Activated CD4-positive, CD25-positive, alpha-beta regulatory T cell (primary cell): Measurements from ENCODE around the gene MR1.
A peak's percentile ranks its signal among the peaks of the same experiment; 100 is the strongest.

ENCODE experiments used
- DNase-seq, 4 experiments: peaks; one replicate each; lab custom pipeline; 2025; lab: John Stamatoyannopoulos, UW

MR1 gene

GRCh38 chr1:181064011-181064623 lies 30.3 kb downstream of the MR1 start:
- no peak for DNase-seq

DNA sequence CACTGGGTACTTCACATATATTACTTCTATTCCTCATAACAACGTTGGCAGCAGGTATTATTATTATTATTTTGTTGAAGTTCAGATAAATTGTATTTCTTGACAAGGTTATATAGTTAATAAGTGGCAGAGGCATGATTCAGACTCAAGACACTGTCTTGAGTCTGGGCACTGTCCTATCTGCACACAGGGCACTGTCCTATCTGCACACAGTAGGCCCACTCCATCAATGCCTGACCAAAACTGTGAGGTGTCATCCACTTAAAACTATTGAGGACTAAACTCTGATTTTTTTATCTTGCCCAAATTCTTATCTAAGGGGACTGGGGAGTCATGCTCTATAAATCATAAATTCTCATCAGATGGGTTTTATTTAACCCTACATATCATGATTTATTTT lies 30.9 kb downstream of the MR1 start:
- no peak for DNase-seq

DNA sequence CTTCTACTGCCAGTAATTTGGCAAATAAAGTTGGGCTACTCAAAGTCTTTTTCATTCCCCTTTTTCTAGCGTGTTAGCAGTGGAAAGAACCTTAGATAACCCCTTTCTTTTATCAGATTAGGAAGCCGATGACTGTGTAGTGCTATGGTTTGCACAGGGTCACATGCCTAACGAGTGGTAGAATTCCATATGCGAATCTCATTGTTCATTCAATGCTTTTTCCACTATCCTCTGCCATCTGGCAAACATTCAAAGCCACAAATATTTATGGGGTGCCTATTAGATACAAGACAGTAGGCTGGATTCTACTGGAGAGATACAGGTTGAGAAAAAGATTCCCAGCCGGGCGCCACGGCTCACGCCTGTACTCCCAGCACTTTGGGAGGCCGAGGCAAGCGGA lies 39.9 kb downstream of the MR1 start:
- no peak for DNase-seq

- DNase-seq = no peak
Measured at GRCh38 chr1:181075766-181076350, 42.1 kb downstream of the MR1 start.

- DNase-seq = no peak
Measured at GRCh38 chr1:181076852-181077251, 43.1 kb downstream of the MR1 start.

DNA sequence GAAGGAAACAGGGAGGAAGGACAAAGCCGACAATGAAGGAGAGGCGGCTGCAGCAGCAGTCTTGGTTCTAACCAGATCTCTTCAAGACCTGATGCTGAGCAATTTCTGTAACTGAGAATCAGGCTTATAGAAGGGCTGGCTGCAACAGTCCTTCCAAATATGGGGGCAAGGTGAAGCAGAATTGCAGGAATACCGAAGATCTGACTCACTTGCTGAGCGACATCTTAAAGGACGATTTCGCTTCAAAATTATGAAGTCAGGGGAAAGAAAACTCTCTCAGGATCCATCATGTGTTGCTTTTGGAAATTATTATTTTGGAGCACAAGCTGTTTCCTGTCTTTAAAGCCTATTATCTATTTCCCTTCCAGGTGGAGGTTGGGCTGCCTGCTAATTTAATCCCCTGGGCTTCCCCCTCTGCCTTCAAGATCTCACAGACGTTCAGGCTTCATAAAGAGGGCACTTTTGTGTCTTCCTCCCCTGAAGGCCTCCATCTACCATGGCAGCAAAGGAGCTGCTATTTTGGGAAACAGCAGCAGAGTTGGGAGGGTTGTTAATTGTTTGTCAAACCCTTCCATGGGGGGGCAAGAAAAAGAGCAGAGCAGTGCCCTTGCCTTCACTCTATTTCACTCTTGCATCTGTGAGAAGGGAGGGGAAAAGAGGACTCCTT lies 43.9 kb downstream of the MR1 start:
- DNase-seq = no peak

DNA sequence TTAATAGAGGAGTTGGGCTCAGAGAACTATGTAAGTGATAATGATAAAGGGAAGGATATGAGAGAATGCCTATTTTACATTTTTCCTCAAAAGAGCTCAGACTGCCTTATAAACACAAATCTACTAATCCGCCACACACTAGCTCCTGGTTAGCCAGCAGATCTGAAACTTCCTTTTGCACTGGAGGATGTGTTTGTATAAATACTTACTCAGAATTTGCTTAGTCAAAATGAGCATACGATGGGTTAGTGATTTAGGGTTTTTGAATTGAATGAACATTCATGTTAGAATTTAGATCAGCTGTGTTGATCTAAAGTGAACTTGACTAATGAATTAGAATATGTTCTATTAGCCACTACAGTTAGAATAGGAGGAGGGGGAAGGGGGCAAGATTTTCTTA lies 45.6 kb downstream of the MR1 start:
- DNase-seq = no peak

GRCh38 chr1:181079920-181080319 lies 46.1 kb downstream of the MR1 start:
- DNase-seq = no peak

DNA sequence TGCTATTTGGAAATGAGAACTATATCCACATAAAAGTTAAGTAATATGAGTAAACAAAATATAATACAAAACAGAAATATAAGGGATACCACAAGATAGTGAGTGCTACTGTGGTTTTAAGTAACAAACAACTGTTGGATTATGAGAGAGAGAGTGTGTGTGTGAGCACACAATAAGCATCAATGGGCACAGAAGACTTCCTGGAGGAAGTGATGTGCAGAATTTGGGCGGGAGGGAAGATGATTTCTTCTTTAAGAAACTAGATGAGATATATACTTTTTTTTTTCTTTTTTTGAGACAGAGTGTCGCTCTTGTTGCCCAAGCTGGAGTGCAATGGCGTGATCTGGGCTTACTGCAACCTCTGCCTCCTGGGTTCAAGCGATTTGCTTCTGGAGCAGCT lies 46.8 kb downstream of the MR1 start:
- DNase-seq = no peak

- DNase-seq = no peak
Measured at GRCh38 chr1:181081395-181081794, 47.6 kb downstream of the MR1 start.

DNA sequence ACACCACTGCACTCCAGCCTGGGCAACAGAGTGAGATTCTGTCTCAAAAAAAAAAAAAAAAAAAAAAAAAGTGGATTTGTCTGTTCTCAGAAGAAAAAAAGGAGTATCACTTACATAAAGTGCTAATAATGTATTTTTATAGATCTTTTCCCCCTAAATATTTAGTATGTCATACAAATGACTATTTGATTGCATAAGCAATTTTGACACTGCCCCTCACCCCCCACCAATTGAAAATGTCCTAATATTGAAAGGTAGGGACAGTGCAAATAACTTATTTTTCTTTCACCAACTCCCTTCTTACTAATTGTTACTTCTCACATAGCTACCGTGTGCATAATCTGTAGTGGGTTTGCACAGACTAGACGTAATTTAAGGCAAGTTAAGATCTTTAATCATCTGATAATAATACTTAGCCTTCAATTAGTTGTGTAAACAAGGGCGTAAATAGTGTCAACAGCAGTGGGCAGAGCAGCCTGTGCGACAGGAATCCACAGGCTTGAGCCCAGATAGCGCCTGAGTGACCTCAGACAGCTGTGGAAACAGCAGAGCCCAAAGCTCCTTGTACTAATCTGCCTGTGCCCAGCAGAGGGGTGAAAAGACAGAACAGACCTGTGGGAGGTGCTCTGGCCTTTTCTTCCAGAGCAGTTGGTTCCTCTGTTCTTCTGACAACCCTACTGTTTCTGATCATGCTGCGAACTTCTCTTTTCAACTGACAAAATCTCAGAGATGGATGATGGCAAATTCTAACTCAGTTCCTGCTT lies 50.2 kb downstream of the MR1 start:
- DNase-seq = peak in 2 of 4 experiments; percentile 13 to 28

- DNase-seq = no peak
Measured at GRCh38 chr1:181084606-181084969, 50.8 kb downstream of the MR1 start.

GRCh38 chr1:181086091-181086490 lies 52.3 kb downstream of the MR1 start:
- DNase-seq = no peak

DNA sequence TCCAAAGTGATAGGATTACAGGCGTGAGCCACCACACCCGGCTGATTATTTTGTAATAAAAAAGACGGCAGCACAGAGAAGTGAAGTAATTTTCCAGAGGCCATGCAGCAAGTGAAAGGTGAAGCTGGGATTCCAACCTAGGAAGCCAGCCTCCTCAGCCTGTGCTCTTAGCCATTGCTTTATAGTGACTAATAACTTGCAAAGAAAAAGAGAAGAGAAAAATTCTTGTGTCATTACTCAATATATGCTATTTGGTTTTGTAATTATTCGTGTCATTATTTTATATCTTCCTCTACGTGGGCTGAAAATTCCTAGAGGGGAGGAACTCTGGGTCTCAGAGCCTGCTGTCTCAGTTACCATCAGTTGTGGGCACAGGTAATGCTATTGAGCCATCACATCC lies 53.1 kb downstream of the MR1 start:
- no peak for DNase-seq

GRCh38 chr1:181087400-181087901 lies 53.7 kb downstream of the MR1 start:
- DNase-seq = no peak

- peak; percentile 90 to 95 (median 92) for DNase-seq
Measured at GRCh38 chr1:181088079-181089016, 54.6 kb downstream of the MR1 start, which contains the start of gene IER5. Gene IER5, plus strand, starts transcription at chr1:181088700. Its CDS starts 203 bp downstream, at chr1:181088903.

DNA sequence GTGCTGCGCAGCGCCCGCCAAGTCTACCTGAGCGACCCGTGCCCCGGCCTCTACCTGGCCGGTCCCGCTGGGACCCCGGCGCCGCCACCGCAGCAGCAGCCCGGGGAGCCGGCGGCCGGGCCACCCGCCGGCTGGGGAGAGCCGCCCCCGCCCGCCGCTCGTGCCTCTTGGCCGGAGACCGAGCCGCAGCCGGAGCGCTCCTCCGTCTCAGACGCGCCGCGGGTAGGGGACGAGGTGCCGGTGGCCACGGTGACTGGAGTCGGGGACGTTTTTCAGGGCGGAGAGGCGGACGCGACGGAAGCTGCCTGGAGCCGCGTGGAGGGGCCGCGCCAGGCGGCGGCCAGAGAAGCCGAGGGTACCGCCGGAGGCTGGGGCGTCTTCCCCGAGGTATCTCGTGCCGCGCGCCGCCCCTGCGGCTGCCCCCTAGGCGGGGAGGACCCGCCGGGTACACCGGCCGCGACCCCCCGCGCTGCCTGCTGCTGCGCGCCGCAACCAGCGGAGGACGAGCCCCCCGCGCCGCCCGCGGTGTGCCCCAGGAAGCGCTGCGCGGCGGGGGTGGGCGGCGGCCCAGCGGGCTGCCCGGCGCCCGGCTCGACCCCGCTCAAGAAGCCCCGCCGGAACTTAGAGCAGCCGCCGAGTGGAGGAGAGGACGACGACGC lies 55.4 kb downstream of the MR1 start:
- peak in 3 of 4 experiments; percentile 14 to 23 (median 21) for DNase-seq

- DNase-seq = peak; percentile 34 to 53 (median 45)
Measured at GRCh38 chr1:181089676-181090544, 56.1 kb downstream of the MR1 start.

DNA sequence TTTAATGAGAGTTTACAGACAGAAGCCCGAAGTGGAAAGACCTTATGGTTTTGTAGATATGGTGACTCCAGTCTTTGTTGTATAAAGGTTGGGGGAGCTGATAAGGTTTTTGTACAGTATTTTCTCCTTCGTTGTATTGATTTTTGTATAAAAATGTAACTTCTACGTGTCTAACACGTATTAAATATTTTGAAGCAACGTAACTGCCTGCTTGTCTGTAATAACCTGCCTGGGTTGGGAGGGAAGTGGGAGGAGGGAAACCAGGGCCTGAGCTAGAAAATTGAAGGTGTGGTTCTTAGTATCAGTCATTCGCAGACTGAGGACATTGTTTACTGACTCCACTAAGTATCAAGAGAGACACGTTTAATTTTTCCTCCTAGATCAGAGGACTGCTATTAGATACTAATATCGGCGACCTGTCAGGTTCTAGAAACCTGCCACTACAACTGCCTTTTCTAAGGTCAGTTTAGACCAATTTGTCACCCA lies 56.9 kb downstream of the MR1 start:
- no peak for DNase-seq
